Prostate gland (tissue), 2 donors: Measurements from ENCODE around the gene HAT1.

Source experiments
- POLR2A ChIP-seq: fragments of 450-650 bp; IDR thresholded peaks from one replicate; pipeline ENCODE4 v1.6.1; 2016; ENCODE audit warnings: antibody characterized with exemption, mild to moderate bottlenecking
- TF ChIP-seq, protein P1 (sequence below), 4 experiments: fragments of 200-600 bp in 2 of 4; fragments of 450-650 bp in 2 of 4; sonication (generic) in 2 of 4; IDR thresholded peaks; 1 replicate in 3 of 4; 2 replicates in 1 of 4; pipeline ENCODE4 v1.5.1; 2016 to 2019; ENCODE audit warnings: antibody characterized with exemption in 4 of 4, mild to moderate bottlenecking in 2 of 4, moderate library complexity in 2 of 4

DNA sequence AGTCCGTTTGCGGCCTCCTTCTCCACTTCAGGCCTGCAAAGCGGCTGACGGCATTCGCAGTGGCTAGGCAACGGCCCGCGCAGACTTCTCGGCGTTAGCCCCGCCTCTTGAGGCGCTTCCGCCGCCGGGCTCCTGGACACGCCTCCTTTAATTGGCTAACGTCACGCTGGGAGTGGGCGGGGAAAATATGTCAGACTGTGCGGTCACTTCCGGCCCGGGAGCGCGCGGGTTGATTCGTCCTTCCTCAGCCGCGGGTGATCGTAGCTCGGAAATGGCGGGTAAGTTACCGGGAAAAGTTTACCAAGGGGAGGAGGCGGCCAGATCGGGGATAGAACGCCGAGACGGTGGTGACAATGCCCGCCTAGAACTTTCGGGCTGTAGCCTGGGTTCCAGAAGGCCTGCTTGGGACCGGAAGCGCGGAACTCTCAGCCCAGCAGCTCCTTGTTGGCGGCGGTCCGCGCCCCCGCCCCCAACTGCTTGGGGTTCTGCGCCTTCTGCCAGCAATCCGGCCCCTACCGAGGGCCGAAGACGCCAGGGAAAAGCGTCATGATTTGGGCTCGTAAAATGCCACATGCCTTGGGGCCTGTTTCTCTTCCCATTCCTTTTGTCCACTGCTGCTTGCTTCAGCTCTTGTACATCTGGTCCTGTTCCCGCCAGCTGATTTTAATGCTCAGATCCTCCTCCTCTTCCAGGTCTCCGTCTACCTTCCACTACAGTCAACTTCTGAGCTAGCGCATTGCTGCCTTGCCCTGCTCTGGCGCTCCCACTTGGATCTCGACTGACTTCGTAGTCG is at the start of gene HAT1:
- TF ChIP-seq, protein P1, sequence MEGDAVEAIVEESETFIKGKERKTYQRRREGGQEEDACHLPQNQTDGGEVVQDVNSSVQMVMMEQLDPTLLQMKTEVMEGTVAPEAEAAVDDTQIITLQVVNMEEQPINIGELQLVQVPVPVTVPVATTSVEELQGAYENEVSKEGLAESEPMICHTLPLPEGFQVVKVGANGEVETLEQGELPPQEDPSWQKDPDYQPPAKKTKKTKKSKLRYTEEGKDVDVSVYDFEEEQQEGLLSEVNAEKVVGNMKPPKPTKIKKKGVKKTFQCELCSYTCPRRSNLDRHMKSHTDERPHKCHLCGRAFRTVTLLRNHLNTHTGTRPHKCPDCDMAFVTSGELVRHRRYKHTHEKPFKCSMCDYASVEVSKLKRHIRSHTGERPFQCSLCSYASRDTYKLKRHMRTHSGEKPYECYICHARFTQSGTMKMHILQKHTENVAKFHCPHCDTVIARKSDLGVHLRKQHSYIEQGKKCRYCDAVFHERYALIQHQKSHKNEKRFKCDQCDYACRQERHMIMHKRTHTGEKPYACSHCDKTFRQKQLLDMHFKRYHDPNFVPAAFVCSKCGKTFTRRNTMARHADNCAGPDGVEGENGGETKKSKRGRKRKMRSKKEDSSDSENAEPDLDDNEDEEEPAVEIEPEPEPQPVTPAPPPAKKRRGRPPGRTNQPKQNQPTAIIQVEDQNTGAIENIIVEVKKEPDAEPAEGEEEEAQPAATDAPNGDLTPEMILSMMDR (IDR thresholded peaks at IDR 0.05) = no peak
- TF ChIP-seq POLR2A = peak; percentile 61
